GM18498 (cell line): ENCODE results near the gene TMEM250.
A peak's percentile ranks its signal among the peaks of the same experiment; 100 is the strongest.

Experiments
- ATAC-seq: cut with Tn5 transposase; IDR thresholded peaks from one replicate; pipeline ENCODE4 v1.9.1; 2021; ENCODE audit warnings: mild to moderate bottlenecking, moderate library complexity; ENCODE audit not compliant: unreplicated experiment

The TMEM250 gene

DNA sequence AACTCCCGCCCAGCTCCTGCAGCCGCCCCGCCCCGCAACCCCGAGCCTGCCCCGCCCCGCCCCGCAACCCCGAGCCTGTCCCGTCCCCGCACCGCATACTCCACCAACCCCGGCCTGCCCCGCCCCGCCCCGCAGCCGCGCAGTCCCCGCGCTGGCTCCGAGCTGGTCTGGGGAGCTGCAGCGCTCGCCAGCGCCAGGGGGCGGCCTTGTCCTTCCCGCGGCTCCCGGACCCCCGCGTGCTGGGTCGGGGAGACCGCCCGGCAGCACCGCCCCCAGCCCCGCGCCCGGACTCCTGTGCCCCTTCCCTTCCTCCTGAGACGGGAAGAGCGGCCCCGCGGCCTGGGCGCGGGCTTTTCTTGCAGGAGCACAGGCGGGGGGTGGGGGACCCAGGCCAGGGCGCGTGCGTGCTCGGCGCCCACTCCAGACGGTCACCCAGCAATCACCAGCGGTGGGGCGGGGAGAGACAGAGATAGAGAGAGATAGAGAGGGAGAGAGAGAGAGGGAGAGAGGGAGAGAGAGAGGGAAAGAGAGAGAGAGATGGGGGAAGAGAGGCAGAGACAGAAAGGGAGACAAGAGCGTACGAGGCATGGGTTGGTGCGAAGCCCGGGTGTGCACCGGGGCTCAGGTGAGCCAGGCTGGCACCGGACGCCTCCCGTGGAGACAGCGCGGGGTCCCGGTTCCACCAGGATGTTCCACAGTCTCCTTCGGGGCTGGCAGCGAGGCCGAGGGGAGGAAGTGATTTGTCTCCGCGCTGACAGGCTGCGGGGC lies 14.7 kb upstream of the TMEM250 start:
- no peak for ATAC-seq

DNA sequence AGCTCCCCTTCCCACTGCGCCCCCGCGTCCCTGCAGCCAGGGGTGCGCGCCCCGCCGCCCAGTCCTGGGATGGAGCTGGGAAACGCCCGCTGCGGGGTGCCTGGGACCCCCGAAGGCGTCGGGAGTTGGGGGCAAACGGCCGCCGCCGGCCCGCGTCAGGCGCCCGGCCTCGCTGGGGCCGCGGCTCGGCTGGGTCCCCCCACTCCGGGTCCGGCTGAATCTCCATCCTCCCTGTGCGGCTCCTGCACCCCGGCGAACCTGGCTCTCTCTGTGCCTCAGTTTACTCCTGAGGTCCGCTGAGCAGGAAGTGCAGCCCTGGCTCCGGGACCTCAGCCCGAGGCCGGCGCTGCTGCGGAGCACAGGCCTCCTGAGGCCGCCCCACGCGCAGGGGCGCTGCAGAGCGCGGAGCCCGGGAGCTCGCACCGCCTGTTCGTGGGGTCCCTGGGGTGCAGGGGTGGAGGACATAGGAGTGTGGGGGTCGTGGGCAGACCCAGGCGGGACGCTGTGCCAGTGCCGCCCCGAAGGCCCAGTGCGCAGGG lies 13.9 kb upstream of the TMEM250 start:
- no peak for ATAC-seq

DNA sequence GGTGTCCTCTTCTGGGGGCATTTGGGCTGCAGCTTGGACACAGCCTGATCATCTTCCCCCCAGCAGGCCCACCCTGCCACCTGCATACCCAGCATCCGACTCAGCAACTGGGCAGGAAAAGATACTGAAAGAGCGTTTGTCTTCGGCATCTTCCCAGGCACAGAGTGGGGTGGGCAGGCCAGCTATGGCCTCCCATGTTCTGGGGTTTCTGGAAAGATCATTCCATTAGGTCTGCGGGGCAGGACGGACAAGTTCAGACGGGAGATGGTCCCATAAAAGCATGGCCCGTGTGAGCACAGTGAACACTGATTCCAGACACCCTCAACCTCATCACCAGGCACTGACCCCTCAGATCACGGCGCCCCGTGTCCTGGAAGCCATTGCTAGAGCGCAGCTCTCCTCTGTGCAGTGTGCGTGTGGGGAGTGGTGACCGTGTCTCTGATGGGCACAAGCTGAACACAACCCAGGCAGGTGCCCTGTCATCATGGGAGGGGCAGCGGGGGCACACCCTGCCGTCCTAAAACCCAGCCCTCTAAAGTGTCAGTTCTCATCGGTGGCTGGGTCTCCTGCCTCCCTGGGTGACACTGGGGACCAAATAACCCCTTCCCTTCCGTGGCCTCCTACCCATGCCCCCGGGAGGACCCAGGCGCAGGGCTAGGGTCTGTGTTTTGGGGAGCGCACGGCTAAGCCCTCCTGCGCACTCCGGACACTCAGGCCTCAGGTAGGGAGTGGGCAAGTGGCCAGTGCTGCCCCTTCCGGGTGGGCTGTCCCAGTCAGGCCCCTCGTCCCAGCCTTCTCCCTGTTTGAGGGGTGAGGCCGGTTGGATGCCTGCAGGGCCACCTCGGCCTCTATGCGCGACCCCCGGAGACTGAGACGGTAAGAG lies 13.2 kb upstream of the TMEM250 start:
- no peak for ATAC-seq

DNA sequence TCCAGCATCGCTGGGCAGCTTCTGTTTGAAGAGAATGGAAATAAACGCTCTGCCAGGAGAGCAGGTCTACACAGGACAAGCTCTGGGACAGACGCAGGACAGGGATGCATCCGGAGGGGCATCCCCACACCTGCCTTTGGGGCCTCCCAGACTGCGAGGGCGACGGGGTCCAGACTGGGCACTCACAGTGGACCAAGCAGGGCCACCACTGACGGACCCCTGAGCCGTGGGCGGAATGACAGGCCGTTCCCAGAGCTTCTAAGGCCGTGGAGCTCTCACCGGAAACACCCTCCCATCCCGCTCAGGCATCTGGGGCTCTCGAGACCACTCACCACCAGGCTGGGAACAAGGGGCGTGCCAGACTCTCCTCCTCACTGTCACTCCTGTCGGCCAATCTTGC lies 10.5 kb upstream of the TMEM250 start:
- no peak for ATAC-seq

DNA sequence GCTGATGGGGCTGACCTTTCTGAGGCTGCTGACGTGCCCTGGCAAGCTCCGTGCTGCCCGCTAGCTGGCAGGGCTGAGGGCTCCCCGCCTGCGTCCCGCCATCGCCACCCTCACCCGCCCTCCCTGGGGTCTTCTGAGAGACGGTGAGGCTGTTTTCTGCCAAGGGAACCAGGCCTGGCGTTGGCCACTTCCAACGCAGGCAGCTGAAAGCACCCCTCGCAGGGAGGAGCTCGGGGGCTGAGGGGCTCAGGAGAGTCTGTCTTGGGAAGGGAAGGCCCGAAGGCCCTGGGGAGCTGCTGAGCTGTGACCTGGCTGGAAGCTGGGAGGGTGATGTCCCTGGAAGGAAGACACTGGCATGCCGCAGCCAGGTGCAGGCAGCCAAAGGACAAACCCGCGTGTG lies 9.8 kb upstream of the TMEM250 start:
- no peak for ATAC-seq

DNA sequence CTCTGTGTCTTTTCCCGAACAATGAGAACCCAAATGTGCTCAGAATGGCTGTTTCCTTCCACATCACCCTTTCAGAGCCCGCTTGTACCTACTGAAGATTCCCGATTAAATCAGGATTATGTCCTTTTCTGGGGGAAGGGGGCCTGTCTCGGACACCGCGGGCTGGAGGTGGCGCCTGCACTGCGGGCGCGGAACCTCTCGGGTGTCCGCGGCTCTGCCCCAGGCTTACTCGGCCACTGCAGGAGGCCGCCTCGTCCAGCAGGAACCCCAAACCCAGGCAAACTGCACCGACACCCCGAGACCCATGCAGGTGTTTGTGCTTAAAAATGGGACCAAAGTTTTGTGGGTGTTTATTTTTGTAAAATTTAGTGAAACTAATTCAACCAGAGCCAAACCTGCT lies 8.6 kb upstream of the TMEM250 start:
- ATAC-seq: no peak

DNA sequence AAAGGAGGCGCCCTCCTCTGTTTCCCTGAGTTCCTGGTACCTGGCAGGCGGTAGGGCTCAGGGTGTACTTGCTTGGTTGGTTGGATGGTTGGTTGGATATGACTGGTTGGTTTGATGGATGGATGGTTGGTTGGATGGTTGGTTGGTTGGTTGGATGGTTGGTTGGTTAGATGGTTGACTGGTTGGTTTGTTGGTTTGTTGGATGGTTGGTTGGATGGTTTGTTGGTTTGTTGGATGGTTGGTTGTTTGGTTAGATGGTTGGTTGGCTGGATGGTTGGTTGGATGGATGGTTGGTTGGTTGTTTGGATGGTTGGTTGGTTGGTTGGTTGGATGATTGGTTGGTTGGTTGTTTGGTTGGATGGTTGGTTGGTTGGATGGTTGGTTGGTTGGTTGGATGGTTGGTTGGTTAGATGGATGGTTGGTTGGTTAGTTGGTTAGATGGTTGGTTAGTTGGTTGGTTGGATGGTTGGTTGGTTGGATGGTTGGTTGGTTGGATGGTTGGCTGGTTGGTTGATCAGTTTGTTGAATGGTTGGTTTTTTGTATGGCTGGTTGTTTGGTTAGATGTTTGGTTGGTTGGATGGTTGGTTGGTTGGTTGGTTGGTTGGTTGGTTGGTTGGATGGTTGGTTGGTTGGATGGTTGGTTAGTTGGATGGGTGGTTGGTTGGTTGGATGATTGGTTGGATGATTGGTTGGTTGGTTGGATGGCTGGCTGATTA lies 6.5 kb upstream of the TMEM250 start:
- no peak for ATAC-seq

DNA sequence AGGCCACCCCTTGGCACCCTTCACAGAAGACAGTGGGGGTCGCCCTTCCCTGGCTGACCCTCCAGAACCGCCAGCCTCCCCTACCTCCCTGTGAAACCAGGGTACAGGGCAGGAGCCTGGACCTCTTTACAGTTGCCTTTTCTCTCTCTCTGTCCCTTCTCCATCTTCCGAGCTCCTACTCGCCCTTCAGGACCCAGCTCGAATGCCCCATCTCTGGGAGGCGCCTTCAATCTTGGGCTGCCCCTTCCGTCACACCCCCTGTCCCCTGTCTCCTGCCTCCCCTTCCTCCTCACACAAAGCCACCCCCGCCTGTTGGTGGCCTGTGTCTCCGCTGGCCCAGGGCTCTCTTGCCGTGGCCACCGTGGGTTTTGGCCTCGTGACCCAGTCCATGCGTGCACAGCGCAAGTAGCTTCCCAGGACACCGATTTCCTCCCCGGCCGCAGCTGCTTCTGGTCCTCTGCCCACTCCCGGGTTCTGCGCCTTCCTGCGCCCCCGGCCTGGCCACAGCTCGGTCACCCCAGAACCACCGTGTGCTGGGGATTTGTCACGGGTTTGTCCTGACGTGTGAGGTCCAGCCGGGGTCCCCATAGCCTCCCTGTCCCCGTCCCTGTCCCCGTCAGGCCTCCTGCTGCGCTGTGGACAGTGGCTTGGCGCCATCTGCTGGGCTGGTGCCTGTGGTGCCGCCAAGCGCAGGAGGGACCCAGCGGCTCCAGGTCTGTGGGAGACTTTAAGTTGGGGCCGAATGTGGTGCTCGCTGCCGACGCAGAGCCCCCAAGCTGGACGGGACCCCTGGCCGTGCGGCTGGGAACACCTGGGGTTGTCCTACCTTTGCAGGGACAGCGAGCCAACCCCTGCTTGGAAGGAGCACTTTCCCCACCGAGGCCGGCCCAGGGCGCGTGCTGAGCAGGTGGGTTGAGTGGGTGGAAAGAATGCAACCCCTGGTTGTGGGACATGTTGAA lies 4.0 kb upstream of the TMEM250 start:
- ATAC-seq: no peak

DNA sequence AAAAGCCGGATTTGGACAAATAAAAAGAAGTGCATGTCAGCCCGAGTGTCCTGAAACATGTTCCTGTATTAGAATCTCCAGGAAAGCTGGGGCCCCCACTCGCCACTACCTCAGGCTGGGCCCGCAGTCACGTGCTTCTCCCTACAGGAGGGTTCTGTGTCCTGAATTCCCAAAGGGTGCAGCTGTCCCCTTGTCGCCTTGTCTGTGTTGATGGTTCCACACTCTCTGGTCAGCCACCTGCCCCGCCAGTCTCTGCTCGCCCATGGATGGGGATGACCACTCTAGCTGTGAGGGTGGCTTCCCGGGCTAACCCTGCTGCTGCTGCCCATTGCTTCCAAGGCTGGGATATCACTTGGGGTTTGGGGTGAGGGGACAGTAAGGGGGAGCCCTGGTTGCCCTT lies 3.1 kb upstream of the TMEM250 start:
- ATAC-seq: no peak

DNA sequence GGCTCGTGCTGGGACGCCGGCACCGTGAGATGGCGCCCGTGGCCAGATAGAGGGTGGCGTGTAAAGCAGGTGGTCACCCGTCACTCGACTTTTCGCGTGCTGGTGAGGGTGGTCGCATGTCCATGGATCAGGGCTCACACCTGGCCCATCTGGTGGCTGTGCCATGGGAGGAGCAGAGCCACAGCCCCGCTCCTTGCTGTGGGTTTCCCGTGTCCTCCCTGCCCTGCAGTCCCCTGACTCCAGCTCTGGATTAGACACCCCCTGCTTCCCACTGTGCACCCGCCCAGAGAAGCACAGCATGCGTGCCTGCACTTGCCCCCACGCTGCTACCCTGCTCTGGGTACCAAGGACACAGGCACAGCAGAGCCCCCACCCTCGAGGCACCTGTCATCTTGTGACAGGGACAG lies 1.8 kb upstream of the TMEM250 start:
- no peak for ATAC-seq

DNA sequence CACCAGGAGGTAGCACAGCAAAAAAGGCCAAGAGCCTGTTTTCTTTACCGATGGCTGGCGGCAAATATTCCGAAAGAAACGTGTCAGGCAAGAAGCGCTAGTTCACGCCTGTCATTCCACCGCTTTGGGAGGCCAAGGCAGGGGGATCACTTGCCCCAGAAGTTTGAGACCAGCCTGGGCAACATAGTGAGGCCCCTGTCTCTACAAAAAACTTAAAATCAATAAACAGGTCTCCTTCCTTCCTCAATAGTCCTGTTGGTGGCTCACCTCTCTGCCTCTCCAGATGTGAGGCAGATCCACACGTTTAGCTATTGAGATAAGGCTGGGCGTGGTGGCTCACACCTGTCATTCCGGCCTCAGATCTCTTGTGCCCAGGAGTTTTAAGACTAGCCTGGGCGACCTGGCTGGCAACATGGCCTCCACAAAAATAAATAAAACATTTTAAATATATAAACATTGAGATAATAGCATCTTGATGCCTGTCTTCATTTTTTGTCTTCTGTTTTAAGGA lies 1.3 kb upstream of the TMEM250 start:
- no peak for ATAC-seq

DNA sequence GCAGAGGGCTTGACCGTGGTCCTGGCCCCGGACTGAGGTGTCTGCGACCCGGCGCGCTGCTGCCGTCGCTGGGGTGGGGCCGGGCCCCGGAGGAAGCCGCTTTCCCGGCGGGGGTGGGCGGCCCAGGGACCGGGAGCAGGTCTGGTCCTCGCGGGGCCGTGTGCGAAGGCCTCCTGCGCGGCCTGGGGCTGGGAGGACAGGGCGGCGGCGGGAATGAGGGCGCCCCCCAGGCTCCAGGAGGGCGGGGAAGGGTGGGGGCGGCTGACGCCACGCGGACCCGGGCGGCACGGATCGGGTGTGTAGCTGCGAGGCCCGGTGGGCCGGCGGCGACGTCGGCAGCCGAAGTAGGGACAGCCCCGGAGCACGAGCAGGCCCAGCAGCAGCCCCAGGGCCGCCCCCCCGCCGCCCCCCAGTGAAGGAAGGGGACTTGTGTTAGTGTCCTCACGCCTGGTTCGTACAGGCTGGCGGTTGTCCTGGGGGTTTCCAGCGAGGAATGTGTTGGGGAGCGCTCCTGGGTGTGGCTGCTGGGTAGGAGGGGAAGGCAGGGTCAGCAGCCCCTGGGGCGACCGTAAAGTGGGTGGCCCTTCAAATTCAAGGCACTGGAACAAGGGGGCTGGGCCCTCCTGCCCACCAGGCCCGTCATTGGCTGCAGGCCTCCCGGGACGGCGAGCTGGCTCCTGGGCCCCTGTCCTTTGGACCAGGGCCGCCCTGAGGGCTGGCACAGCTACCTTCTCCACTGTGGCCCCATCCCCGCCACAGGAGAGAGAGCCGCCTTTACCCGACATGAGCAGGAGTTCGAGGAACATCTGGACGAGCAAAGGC lies 597 bp upstream of the TMEM250 start:
- ATAC-seq: no peak

DNA sequence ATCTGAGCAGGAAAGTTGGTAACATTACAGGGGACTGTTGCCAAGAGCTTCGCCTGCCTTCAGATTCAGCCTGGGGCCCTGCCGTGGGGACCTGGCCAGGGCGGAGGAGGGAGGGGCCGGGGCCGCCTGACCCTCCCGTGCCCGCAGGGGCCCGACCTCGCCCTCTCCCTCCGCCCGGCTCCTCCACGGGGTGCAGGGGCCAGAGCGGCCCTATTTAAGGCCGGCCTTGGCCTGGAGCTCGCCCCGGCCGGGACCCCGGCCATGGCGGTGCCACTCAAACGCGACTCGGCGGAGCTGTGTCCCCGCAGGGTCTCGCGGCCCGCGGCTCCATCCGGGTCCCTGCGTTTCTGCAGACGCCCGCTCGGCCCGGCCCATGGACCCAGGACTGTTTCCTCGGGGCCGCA lies 757 bp downstream of the TMEM250 start:
- ATAC-seq: peak; percentile 10

DNA sequence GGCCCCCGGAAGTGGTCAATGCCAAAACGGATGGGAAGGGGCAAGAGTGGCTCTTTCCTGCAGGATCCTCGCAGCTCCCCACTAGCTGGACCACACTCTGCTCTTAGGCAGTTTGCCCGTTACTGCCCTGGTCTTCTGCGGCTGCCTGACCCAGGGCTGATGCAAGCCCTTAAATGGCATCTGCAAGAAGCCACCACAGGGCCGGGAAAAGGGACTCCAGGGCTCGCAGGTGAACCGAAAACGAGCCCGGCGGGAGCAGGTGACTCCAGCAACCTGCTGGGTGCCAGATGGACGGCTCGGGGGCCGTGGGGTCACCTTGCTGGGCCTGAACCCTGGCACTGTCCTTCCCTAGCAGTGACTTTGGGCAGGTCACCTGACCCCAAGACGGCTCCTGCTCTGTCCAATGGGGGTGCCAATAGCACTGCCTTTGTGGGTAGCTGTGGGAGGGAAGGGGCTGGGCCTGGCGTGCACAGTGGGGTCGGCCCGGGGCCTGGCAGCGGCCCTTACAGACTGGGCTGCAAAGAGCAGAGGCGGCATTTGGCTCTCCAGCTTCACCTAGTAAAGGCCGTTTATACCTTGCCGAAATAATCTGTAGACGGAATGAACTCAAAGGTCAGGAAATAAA lies 1.3 kb downstream of the TMEM250 start:
- no peak for ATAC-seq

DNA sequence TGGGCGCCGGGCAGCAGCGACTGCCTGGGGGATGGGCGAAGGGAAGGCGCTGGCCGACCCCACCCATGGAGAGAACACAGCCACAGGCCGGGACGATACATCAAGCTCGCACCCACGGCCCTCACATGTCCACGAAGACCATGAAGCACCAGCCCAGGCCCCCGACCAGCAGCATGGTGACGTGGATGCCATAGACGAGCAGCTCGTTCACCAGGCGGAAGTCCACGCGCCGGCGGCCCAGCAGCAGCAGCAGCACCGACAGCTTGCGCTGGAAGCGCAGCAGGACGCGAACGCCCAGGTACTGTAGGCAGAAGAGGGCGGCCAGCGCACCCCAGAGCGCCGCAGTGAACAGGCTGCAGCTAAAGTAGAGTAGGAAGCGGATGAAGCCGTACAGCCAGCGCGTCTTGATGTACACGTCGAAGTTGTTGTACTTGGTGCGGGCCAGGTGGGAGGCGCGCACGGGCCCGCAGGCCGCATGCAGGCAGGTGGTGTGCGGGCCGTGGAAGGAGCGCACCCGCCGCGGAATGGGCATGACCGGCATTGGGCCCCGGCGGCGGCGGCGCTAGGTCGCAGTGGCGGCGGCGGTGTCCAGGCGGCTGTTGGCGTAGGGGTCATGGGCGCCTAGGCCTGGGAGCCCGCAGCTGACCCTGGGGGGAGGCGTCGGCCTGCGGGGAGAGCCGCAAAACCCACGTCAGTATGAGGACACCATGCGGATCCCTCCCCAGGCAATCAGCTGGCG lies 2.1 kb downstream of the TMEM250 start:
- no peak for ATAC-seq

DNA sequence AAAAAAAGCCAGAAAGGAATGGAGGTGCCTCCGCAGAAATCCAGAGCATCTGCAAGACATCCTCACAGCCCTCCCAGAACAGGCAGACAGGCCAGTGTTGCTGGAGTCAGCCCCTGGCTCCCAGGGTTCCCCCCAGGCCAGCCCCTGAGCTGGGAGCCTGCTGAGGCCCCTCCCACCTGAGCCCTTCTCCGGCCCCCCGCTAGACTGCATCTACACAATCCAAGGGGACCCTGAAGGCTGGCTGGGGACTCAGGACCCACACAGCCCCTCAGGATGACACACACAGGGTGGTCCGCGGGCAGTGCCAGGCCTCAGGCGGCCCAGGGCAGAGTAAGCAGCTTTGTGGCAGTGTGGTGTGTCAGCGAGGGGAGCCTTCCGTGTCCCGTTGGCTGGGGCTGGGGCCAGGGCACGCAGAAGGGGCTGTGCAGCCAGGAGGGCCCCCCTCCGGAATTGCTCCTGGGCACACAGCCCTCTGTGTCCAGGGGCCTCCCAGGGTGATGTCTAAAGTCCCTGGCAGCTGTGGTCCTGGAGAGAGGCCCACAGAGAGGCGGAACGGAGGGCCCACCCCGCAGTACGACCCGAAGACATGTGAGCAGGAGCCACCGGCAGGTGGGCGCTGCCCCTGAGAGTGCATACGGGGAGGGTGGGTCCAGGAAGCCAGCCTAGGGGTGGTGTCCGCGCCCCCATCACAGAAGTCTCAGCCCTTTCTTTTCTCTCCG lies 2.9 kb downstream of the TMEM250 start:
- no peak for ATAC-seq

DNA sequence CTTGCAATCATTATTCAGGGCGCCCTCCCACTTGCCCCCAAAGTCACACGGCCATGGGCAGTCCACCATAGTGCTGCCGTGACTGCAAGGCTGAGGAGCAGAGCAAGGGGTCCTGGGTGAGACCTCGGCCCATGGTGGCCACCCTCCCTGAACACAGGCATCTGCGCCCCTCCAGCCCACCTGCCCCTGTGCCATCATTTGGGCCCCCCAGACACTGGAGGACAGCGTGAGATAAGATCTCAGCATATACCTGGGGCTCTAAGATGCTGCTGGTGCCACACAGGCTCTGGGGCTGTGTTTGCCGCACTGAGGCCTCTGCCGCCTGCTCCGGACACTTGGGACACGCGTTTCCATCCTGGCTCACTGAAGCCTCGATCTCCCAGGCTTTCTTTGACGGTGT lies 3.5 kb downstream of the TMEM250 start:
- no peak for ATAC-seq
